Measurements from ENCODE around the gene LRG1. TPM values are rescaled to one million over a fixed set of nuclear protein-coding genes. Genes with fewer than 3 reads are reported as not detected.

Gene LRG1
- total RNA-seq, 1 donor from 2014 or later = not detected

GRCh38 chr19:4510435-4511255 lies 29.2 kb downstream of the LRG1 start:
- Histone ChIP-seq H3K79me2 (ENCODE audit: low read depth) (no peaks in the 10 kb centered on the region), H3K4me3 (no peak overlapping the region), H3K4me2 (no peak overlapping the region), H3K27ac (no peak overlapping the region), H4K20me1 (ENCODE audit: low read depth) (peaks cover 3% of the 10 kb centered on the region), H3K36me3 (no peaks in the 10 kb centered on the region), H3K9me3 (ENCODE audit: low read depth) (no peaks in the 10 kb centered on the region), H3K4me1 (no peaks in the 10 kb centered on the region), H3K9ac (no peak overlapping the region), H2AFZ (replicated peaks) (no peak overlapping the region), H3F3A (ENCODE audit: low read depth) (no peaks in the 10 kb centered on the region), H3K27me3 (peaks cover 24% of the 10 kb centered on the region)
- Mint-ChIP-seq H3K9me3 (no peaks in the 10 kb centered on the region), H3K36me3 (peaks cover 6% of the 10 kb centered on the region), H3K27me3 (ENCODE audit: insufficient read depth, low read depth) (peaks cover 14% of the 10 kb centered on the region), H3K4me3 (no peak overlapping the region), H3K27ac (no peak overlapping the region), H3K4me1 (no peaks in the 10 kb centered on the region)
- TF ChIP-seq EZH2 (IDR thresholded peaks at IDR 0.05) = no peak
- TF ChIP-seq EZH2phosphoT487 (IDR thresholded peaks at IDR 0.05) = no peak
- no peak for TF ChIP-seq CTCF (IDR thresholded peaks at IDR 0.05)
- DNase-seq (ENCODE audit: low spot score) = no peak

GRCh38 chr19:4508698-4509097 lies 31.1 kb downstream of the LRG1 start:
- no peak overlapping the region for H3K9ac ChIP-seq
- Mint-ChIP-seq H3K4me3 (no peak overlapping the region), H3K27ac (no peak overlapping the region), H3K36me3 (peaks cover 9% of the 10 kb centered on the region), H3K4me1 (no peaks in the 10 kb centered on the region), H3K27me3 (ENCODE audit: insufficient read depth, low read depth) (peaks cover 11% of the 10 kb centered on the region), H3K9me3 (no peaks in the 10 kb centered on the region)
- H2AFZ ChIP-seq (replicated peaks) = no peak overlapping the region
- TF ChIP-seq EZH2phosphoT487 (IDR thresholded peaks at IDR 0.05) = no peak
- no peak for TF ChIP-seq CTCF (IDR thresholded peaks at IDR 0.05)
- no peak for TF ChIP-seq EZH2 (IDR thresholded peaks at IDR 0.05)
- no peak for DNase-seq (ENCODE audit: low spot score)
- H3K4me2 ChIP-seq = no peak overlapping the region
- peaks cover 13% of the 10 kb centered on the region for H4K20me1 ChIP-seq (ENCODE audit: low read depth)
- peaks cover 11% of the 10 kb centered on the region for H3K27me3 ChIP-seq
- H3K36me3 ChIP-seq = no peaks in the 10 kb centered on the region
- no peaks in the 10 kb centered on the region for H3F3A ChIP-seq (ENCODE audit: low read depth)
- H3K4me3 ChIP-seq = no peak overlapping the region
- no peaks in the 10 kb centered on the region for H3K9me3 ChIP-seq (ENCODE audit: low read depth)
- H3K27ac ChIP-seq = no peak overlapping the region
- no peaks in the 10 kb centered on the region for H3K79me2 ChIP-seq (ENCODE audit: low read depth)
- H3K4me1 ChIP-seq = peaks cover 1% of the 10 kb centered on the region

GRCh38 chr19:4507804-4508203 lies 32.0 kb downstream of the LRG1 start:
- no peak overlapping the region for H3K4me3 Mint-ChIP-seq
- peak overlapping the region; percentile 42 for H3K27ac Mint-ChIP-seq
- no peaks in the 10 kb centered on the region for H3K9me3 Mint-ChIP-seq
- peaks cover 22% of the 10 kb centered on the region for H4K20me1 ChIP-seq (ENCODE audit: low read depth)
- no peak overlapping the region for H3K4me2 ChIP-seq
- H3K4me3 ChIP-seq = no peak overlapping the region
- H3K4me1 Mint-ChIP-seq = no peaks in the 10 kb centered on the region
- H3K9me3 ChIP-seq (ENCODE audit: low read depth) = no peaks in the 10 kb centered on the region
- no peak for DNase-seq (ENCODE audit: low spot score)
- peaks cover 8% of the 10 kb centered on the region for H3K27me3 ChIP-seq
- peaks cover 13% of the 10 kb centered on the region for H3K27me3 Mint-ChIP-seq (ENCODE audit: insufficient read depth, low read depth)
- H3K79me2 ChIP-seq (ENCODE audit: low read depth) = no peaks in the 10 kb centered on the region
- TF ChIP-seq CTCF (IDR thresholded peaks at IDR 0.05) (no peak), EZH2phosphoT487 (IDR thresholded peaks at IDR 0.05) (no peak), EZH2 (IDR thresholded peaks at IDR 0.05) (no peak)
- no peak overlapping the region for H3K27ac ChIP-seq
- H2AFZ ChIP-seq (replicated peaks) = no peak overlapping the region
- H3K36me3 Mint-ChIP-seq = peaks cover 9% of the 10 kb centered on the region
- no peak overlapping the region for H3K9ac ChIP-seq
- no peaks in the 10 kb centered on the region for H3F3A ChIP-seq (ENCODE audit: low read depth)
- H3K4me1 ChIP-seq = peaks cover 10% of the 10 kb centered on the region
- H3K36me3 ChIP-seq = no peaks in the 10 kb centered on the region
